HG03097 (cell line): ENCODE data around the gene EIF5B.
"Not testable (repeated sequence)": the region's sequence is repeated elsewhere in the genome, so short reads cannot be mapped to it uniquely, and the experiment has no call there.

Source experiments
- ATAC-seq: cut with Tn5 transposase; IDR thresholded peaks from one replicate; pipeline ENCODE4 v1.9.1; 2021; ENCODE audit not compliant: unreplicated experiment, low FRiP score

The EIF5B gene

GRCh38 chr2:99337113-99338028 lies at the start of gene EIF5B:
TSS of gene EIF5B (plus strand) at chr2:99337389. CDS start at chr2:99337555, 166 bp downstream.
- ATAC-seq = peak; percentile 64

- ATAC-seq = no peak
These were observed 39.2 kb upstream of the EIF5B start for GRCh38 chr2:99297994-99298393.

GRCh38 chr2:99299580-99299979 lies 37.6 kb upstream of the EIF5B start:
- ATAC-seq = no peak

- not testable (repeated sequence) for ATAC-seq
These were observed 36.1 kb upstream of the EIF5B start, which contains the start of gene LYG1 for GRCh38 chr2:99301097-99301496. TSS of gene LYG1 (minus strand) at chr2:99301197. CDS start at chr2:99295670, 5,527 bp downstream.

GRCh38 chr2:99317161-99317872 lies 19.9 kb upstream of the EIF5B start:
- no peak for ATAC-seq

- ATAC-seq = not testable (repeated sequence)
These were observed 19.4 kb upstream of the EIF5B start for GRCh38 chr2:99317873-99318200.

- no peak for ATAC-seq
These were observed 11.8 kb upstream of the EIF5B start for GRCh38 chr2:99325384-99325783.

- peak; percentile 66 for ATAC-seq
These were observed 1.0 kb upstream of the EIF5B start, which contains the start of gene TXNDC9 for GRCh38 chr2:99335911-99336803. TSS of gene TXNDC9 (minus strand) at chr2:99336333. CDS start at chr2:99333210, 3,123 bp downstream.

- peak; percentile 3 for ATAC-seq
These were observed 431 bp upstream of the EIF5B start for GRCh38 chr2:99336804-99337112.

GRCh38 chr2:99338029-99338585 lies 918 bp downstream of the EIF5B start:
- ATAC-seq = no peak

- ATAC-seq = no peak
These were observed 3.6 kb downstream of the EIF5B start for GRCh38 chr2:99340669-99341236.

- ATAC-seq = no peak
These were observed 5.3 kb downstream of the EIF5B start for GRCh38 chr2:99342536-99342935.

GRCh38 chr2:99345446-99345845 lies 8.3 kb downstream of the EIF5B start:
- not testable (repeated sequence) for ATAC-seq

- ATAC-seq = no peak
These were observed 9.0 kb downstream of the EIF5B start for GRCh38 chr2:99346218-99346617.

- ATAC-seq = no peak
These were observed 11.0 kb downstream of the EIF5B start for GRCh38 chr2:99348173-99348572.

- no peak for ATAC-seq
These were observed 13.0 kb downstream of the EIF5B start for GRCh38 chr2:99350194-99350593.

GRCh38 chr2:99354070-99354469 lies 16.9 kb downstream of the EIF5B start:
- no peak for ATAC-seq

- ATAC-seq = not testable (repeated sequence)
These were observed 17.6 kb downstream of the EIF5B start for GRCh38 chr2:99354825-99355224.

GRCh38 chr2:99356853-99357252 lies 19.7 kb downstream of the EIF5B start:
- ATAC-seq = no peak

- no peak for ATAC-seq
These were observed 28.5 kb downstream of the EIF5B start for GRCh38 chr2:99365661-99366060.
